A172 (cell line): ENCODE results near the gene SPTA1. TPM values are rescaled to one million over a fixed set of nuclear protein-coding genes. Genes with fewer than 3 reads are reported as not detected.

ENCODE experiments used
- DNase-seq: peaks from one replicate; pipeline ENCODE4 v3.0.0-alpha.2; 2015; ENCODE audit warnings: low spot score
- total RNA-seq: library from RNA; depleted of rRNA; stranded (reverse); fragments of >200 nt; shearing (Covaris generic); gene quantifications from 2 replicates; pipeline ENCODE4 v1.2.3, GENCODE V29; 2014; rRNA removed

Gene SPTA1
- total RNA-seq, 1 experiment from 2014 or later = not detected

GRCh38 chr1:158572226-158572625, 114.3 kb downstream of the SPTA1 start:
- DNase-seq = no peak

DNA sequence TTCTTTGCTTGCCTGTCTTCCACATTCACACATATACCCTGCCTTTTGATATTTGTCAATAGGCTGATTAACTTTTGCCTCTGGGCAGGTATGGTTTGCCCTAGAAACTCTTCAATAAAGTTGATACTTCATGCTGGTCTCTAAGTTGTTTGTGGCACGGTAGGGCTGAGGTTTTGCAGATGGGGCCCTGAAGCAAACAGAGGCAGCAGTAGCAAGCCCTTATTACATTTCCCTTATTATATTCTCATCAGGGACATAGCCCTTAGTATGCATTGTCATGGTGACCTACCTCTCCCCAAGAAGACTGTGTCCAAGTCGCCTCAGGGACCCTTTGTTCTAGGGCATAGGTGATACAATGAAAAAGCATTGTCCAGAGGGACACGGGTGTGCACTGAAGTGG, 116.0 kb downstream of the SPTA1 start, which contains the start of gene OR6P1:
Gene OR6P1 (minus strand): TSS at position 101 of the 400 bp plus-strand sequence. CDS start 6,976 bp downstream, outside the sequence.
- no peak for DNase-seq

- DNase-seq = no peak
These were observed 121.9 kb downstream of the SPTA1 start for GRCh38 chr1:158564608-158565007.

- no peak for DNase-seq
These were observed 122.7 kb downstream of the SPTA1 start for GRCh38 chr1:158563853-158564252.

Other genes starting within 250 kb of the SPTA1 start
- not detected in 2 replicates for gene OR10K1, start 224.9 kb downstream of the SPTA1 start, total RNA-seq
- gene OR10R2, start 214.5 kb downstream of the SPTA1 start, total RNA-seq = not detected in 2 replicates
- gene OR6Y1, start 132.3 kb downstream of the SPTA1 start, total RNA-seq = not detected in 2 replicates
- not detected in 2 replicates for gene OR6P1, start 116.1 kb downstream of the SPTA1 start, total RNA-seq
- gene OR10X1, start 106.8 kb downstream of the SPTA1 start, total RNA-seq = not detected in 2 replicates
- gene OR10Z1, start 81.4 kb downstream of the SPTA1 start, total RNA-seq = not detected in 2 replicates
- gene OR6K2, start 13.9 kb upstream of the SPTA1 start, total RNA-seq = not detected in 2 replicates
- not detected in 2 replicates for gene OR6K3, start 34.0 kb upstream of the SPTA1 start, total RNA-seq
- not detected in 2 replicates for gene OR6K6, start 68.0 kb upstream of the SPTA1 start, total RNA-seq
- not detected in 2 replicates for gene OR6N1, start 85.5 kb upstream of the SPTA1 start, total RNA-seq
- not detected in 2 replicates for gene OR6N2, start 94.5 kb upstream of the SPTA1 start, total RNA-seq
- gene MNDA, start 144.6 kb upstream of the SPTA1 start, total RNA-seq = not detected in 2 replicates
- gene PYHIN1, start 244.8 kb upstream of the SPTA1 start, total RNA-seq = not detected in 2 replicates